GM20000 (cell line): Measurements from ENCODE around the gene MBNL2.

Experiments
- DNase-seq: peaks from one replicate; pipeline ENCODE4 v3.0.0; 2012; ENCODE audit warnings: low spot score
- TF ChIP-seq, protein P1 (sequence below): IDR thresholded peaks from 2 replicates; pipeline ENCODE4 v1.5.1; 2012; ENCODE audit warnings: mild to moderate bottlenecking, control low read depth; ENCODE audit errors: extremely low read depth, missing control alignments

MBNL2 gene

DNA sequence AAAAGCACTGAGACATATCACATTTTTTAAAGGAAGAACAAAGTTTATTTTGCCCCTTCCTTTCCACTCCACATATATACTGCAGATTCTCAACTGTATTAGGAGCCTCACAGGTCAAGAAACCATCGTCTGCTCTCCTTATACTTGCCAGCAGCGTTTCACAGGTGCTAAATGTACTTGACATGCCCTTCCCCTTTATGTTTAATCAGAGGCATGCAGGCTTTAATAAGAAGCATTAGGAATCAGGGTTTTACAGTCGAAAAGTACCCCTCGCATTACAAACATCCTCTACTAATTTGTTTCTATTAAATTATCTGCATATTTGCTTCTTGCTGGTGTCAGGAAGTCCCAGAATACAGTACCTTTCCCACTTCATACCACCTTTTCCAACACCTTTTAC, 208.2 kb downstream of the MBNL2 start:
- TF ChIP-seq, protein P1, sequence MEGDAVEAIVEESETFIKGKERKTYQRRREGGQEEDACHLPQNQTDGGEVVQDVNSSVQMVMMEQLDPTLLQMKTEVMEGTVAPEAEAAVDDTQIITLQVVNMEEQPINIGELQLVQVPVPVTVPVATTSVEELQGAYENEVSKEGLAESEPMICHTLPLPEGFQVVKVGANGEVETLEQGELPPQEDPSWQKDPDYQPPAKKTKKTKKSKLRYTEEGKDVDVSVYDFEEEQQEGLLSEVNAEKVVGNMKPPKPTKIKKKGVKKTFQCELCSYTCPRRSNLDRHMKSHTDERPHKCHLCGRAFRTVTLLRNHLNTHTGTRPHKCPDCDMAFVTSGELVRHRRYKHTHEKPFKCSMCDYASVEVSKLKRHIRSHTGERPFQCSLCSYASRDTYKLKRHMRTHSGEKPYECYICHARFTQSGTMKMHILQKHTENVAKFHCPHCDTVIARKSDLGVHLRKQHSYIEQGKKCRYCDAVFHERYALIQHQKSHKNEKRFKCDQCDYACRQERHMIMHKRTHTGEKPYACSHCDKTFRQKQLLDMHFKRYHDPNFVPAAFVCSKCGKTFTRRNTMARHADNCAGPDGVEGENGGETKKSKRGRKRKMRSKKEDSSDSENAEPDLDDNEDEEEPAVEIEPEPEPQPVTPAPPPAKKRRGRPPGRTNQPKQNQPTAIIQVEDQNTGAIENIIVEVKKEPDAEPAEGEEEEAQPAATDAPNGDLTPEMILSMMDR: no peak
- no peak for DNase-seq

DNA sequence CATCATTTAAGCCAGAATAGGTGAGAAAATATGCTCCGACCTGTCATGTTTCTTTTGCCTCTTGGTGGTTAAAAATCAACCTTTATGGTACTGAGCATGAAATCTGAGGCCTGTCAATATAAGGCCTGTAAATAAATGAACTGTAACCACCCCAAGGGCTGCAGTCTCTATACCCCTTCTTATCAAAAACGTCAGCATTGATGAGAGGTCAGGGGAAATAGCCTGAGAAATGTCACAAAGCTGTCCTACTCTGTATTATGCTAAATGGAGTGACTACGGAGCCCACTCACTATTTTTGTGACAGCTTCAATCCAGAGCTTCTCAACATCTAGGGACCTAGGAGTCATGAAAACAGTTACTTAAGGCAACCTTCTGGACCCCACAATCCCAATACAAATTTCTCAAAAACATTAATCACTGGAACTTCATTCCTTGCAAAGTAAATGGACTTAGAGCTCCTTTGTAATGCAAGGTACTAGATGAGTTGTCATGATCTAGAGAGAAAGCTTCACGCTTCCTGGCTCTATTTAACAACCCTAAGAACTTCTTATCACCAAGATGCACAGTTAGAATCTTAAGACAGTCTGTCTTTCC, 209.1 kb downstream of the MBNL2 start:
- TF ChIP-seq, protein P1: no peak
- DNase-seq: no peak

DNA sequence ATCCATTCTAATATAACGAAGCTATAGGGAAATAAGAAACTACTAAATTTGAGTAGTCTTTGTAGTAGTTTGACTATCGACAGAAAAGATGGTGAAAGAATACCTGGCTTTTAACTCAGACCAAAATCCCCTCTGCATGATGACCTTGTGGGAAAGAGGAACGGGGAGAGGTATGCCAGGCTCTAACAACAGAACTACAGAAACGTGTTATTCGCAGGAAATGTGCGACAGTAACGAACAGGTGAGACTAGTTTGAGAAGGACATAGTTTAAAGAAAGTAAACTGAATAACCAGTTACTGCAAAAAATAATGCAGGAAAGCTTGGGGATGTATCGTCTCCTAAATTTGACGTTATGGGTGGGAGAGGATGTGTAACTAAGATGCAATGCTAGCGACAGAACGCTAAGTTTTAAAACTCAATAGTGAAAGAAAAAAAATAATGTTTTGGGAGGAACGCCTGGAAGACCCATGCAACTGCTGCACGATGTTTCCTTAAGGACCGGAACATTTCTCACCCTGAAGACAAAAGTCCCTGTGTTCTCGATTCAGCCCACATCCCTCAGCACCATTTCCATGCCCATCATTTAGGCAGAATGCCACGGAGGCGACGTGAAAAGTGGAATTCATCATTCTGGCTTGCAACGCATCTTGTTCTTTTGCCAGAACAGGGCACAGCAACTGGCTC, 210.2 kb downstream of the MBNL2 start:
- DNase-seq: no peak
- TF ChIP-seq, protein P1: no peak

DNA sequence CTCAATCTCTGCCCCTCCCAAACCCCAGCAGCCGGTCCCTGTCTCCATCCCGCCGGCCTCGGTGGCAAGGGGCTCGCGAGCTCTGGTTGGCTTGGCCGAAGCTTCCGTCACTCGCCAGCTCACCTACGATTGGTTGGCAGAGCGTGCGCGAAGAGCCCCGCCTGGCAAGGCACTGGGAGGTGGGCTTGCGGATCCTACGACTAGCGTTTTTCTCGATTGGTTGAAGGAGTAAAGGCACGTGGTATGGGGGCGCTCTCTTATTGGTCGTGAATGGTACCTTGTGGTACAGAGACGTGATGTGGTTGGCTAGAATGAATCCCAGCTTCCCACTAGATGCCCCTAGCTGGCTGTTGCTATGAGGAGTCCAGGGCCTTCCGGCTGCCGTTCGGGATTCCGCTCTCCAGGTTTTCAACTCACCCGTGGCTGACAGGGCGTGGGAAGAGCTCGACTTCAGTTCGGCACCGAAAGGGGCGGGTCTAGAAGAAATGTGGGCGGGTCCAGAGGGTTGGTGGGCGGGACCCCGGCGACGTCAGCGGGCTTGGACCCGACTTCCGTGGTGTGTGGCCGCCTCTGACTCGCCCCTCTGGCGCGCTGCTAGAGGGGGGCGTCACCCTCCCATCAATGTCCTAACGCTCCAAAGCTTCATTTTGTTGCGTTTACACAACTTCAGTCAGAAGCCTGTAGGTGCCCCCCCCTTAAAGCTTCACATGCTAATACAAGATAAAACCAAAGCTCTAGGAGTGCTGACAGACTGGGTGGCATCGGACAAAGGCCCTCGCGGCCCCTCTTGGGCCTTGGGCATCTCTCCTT, 211.0 kb downstream of the MBNL2 start:
- peak; percentile 84 for DNase-seq
- TF ChIP-seq, protein P1: no peak

DNA sequence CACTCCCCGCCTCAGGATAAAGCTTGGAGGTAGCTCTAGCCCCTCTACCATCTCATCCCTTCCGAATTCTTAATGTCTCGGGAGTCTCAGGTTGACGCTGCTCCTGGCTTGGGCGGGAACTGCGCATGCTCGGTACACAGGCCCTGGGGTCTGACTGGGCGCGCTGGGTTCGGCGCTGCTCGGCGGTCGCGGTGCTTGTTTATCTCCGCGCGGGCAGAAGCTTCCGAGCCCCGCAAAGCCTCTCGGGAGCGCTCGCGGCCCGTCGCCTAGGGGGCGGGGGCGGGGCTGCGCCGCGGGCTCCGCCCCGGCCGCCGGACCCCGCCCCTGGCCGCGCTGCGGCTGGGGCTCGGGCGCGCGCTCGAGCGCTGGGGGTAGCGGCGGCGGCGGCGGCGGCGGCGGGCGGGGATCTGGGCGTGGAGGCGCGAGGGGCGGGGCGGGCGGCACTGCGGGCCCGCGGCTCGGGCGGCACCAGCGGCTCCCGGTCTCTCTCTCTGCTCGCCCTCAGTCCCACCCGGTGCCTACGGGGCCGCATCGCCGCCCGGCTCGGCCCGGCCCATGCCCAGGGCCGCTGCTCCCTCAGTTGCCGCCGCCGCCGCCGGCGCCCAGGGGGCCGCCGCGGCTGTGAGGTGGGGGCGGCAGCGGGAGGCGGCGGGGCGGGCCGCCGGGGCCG, 211.7 kb downstream of the MBNL2 start, which contains the start of gene RAP2A:
RAP2A (plus strand) TSS at position 443 of the 670 bp plus-strand sequence. CDS start 302 bp downstream, outside the sequence.
- peak; percentile 90 for DNase-seq
- TF ChIP-seq, protein P1: no peak

DNA sequence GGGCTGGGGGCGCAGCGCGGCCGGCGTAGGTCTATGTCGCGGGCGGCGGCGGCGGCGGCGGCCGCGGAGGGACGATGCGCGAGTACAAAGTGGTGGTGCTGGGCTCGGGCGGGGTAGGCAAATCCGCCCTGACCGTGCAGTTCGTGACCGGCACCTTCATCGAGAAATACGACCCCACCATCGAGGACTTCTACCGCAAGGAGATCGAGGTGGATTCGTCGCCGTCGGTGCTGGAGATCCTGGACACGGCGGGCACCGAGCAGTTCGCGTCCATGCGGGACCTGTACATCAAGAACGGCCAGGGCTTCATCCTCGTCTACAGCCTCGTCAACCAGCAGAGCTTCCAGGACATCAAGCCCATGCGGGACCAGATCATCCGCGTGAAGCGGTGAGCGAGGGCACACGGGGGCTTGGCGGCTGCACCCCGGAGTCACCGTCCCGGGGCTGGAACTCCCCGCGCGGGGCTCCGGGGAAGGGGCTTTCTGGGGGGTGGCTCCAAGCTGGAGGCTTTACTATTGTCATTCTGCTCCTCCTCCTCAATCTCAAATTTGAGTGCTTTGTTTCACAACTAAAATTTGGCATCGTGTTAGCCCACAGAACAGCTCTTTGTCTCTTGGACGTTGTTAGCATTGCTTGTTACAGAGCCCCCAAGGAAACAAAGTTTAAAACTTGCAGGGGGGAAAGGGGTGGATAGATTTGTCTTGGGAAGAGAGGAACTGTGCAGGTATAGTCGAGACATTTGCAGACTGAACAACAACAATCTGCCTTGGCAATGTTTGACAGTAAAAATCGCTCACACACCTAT, 212.5 kb downstream of the MBNL2 start:
- DNase-seq: no peak
- TF ChIP-seq, protein P1: no peak
